Left ventricle myocardium inferior (tissue), 1 donor: ENCODE data around the gene TPR. TPM values are rescaled to one million over a fixed set of nuclear protein-coding genes. Genes with fewer than 3 reads are reported as not detected.

ENCODE experiments used
- DNase-seq: peaks from one replicate; pipeline ENCODE4 v3.0.0-alpha.2; 2020
- H3K27ac ChIP-seq: fragments of 200-600 bp; replicated peaks from 2 replicates; pipeline ENCODE4 v1.8.0; 2021
- H3K27me3 ChIP-seq: fragments of 200-600 bp; 2 replicates; pipeline ENCODE4 v1.8.0; 2021; ENCODE audit warnings: low read depth
- H3K36me3 ChIP-seq: fragments of 200-600 bp; 2 replicates; pipeline ENCODE4 v1.8.0; 2021
- H3K4me1 ChIP-seq: fragments of 200-600 bp; 2 replicates; pipeline ENCODE4 v1.8.0; 2021
- H3K4me3 ChIP-seq: fragments of 200-600 bp; 2 replicates; pipeline ENCODE4 v1.8.0; 2021; ENCODE audit warnings: mild to moderate bottlenecking, moderate library complexity
- H3K9me3 ChIP-seq: fragments of 200-600 bp; replicated peaks from 2 replicates; pipeline ENCODE4 v1.8.0; 2021
- intact Hi-C: fragments of 100-400 bp; cut with micrococcal nuclease; formaldehyde crosslinking; loops from one replicate; pipeline ENCODE4 v1.11.0; 2022
- total RNA-seq: library from RNA; stranded (reverse); fragmentation: NEBNext Ultra II Directional; extraction: Animal tissue kit (Norgen Biotek cat#: 25700); gene quantifications from one replicate; pipeline ENCODE4 v1.2.1, GENCODE V29; 2021
- TF ChIP-seq, protein P1 (sequence below): fragments of 200-600 bp; IDR thresholded peaks from 2 replicates; pipeline ENCODE4 v1.8.0; 2021; ENCODE audit warnings: antibody characterized with exemption, mild to moderate bottlenecking, borderline replicate concordance
- donor health status: DM: no; HTN: yes; CAD: no; lungs with severe emphysema.

TPR gene
- total RNA-seq, 1 donor from 2014 or later = 49.8 TPM

DNA sequence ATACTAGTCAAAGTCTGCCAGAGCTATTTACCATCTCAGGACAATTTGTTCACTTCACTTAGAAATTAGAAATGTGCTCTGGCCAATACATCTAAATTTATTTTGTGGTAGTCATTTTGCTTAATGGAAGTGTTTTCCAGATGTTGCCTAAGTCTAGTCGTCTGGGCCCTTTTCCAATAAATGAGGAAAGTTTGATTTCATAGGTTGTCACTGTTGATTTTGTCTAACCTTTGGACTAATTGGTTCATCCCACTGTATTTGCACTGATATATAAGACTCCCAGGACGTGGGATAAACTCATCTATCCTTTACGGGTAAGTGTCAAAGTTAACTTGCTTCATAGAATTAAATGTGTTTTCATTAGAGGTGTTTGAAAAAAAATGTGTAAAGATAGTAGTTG, 79.1 kb downstream of the TPR start, which contains the start of gene PRG4:
PRG4 (plus strand) TSS at position 300 of the 400 bp plus-strand sequence.
- TF ChIP-seq, protein P1, sequence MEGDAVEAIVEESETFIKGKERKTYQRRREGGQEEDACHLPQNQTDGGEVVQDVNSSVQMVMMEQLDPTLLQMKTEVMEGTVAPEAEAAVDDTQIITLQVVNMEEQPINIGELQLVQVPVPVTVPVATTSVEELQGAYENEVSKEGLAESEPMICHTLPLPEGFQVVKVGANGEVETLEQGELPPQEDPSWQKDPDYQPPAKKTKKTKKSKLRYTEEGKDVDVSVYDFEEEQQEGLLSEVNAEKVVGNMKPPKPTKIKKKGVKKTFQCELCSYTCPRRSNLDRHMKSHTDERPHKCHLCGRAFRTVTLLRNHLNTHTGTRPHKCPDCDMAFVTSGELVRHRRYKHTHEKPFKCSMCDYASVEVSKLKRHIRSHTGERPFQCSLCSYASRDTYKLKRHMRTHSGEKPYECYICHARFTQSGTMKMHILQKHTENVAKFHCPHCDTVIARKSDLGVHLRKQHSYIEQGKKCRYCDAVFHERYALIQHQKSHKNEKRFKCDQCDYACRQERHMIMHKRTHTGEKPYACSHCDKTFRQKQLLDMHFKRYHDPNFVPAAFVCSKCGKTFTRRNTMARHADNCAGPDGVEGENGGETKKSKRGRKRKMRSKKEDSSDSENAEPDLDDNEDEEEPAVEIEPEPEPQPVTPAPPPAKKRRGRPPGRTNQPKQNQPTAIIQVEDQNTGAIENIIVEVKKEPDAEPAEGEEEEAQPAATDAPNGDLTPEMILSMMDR = no peak
- no peaks in the 10 kb centered on the region for H3K36me3 ChIP-seq
- no peak within 1 kb of the TSS for H3K4me3 ChIP-seq
- no peaks in the 10 kb centered on the region for H3K4me1 ChIP-seq
- no peaks in the 10 kb centered on the region for H3K9me3 ChIP-seq
- intact Hi-C loops = no loop called here
- H3K27me3 ChIP-seq = no peaks in the 10 kb centered on the region
- DNase-seq = no peak
- no peak within 1 kb of the TSS for H3K27ac ChIP-seq

DNA sequence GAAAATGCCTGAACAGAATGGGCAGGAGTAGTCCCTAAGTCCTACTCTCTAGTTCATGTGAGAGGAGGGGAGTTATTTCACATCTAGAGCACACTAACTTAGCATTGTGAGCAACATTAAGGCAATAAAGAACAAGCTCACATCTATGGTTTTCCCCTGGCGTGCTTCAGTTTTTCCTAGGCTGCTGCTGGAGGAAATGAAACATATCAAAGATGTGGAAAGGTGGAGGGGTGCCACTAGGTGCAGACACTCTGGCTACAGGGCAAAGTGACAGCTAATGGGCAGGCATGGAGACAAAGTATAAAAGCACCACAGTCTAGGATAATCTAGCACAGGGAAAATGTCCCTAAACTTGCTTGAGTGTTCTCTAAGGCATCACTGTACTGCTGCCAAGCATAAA, 82.2 kb downstream of the TPR start:
- TF ChIP-seq, protein P1 = no peak
- no peaks in the 10 kb centered on the region for H3K9me3 ChIP-seq
- no peaks in the 10 kb centered on the region for H3K36me3 ChIP-seq
- no peak for DNase-seq
- no peak overlapping the region for H3K27ac ChIP-seq
- peaks cover 5% of the 10 kb centered on the region for H3K27me3 ChIP-seq
- intact Hi-C loops = no loop called here
- H3K4me3 ChIP-seq = no peak overlapping the region
- no peaks in the 10 kb centered on the region for H3K4me1 ChIP-seq

DNA sequence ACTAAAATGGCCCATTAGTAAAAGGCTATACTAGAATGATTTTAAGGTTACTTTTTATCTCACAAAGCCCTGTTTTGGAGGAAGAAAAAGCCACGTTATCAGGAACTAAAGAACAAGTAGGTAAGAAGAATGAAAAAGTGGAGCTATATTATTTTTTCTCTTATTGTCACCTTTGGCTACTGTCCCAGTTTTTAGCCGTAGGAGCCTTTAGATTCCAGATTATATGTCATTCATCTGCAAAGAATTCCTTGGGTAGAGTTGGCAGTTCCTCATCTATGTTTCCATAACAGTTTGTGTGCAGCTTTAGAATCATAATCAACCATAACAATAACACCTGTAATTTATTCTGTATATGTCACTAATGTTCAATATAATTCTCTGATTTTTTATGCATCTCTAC, 83.8 kb downstream of the TPR start:
- Histone ChIP-seq H3K4me1 (no peaks in the 10 kb centered on the region), H3K4me3 (no peak overlapping the region), H3K27me3 (peaks cover 5% of the 10 kb centered on the region), H3K9me3 (no peaks in the 10 kb centered on the region), H3K27ac (no peak overlapping the region), H3K36me3 (no peaks in the 10 kb centered on the region)
- TF ChIP-seq, protein P1 = no peak
- intact Hi-C loops = no loop called here
- DNase-seq = no peak

DNA sequence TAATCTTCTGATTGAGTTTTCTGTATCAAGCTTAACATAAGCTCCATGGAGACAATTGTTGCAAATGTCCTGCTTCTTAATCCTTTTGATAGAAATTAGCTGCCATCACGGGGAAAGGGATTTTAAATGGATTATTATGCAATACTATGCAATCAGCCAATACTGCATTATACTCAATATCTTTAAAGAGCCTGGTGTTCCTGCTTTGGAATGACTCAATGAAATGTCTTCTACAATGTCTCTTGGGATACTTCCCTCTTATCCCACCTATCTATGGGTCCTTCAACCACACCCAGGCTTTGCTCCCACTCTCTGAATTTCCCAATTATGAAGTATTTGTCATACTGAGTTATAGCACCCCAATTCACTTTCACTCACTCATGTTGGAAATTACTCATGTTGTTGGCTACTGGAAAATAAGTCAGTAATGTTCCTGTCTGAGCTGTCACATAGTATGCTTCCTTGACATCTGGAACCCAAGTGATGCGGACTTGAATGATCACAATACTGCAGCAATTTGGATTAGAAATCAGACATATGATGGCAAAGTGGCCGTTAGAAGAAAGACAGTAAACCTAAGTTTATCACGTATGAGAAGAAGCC, 85.0 kb downstream of the TPR start:
- H3K27ac ChIP-seq = no peak overlapping the region
- no peak for DNase-seq
- H3K27me3 ChIP-seq = peaks cover 14% of the 10 kb centered on the region
- no peaks in the 10 kb centered on the region for H3K4me1 ChIP-seq
- intact Hi-C loops = no loop called here
- H3K9me3 ChIP-seq = no peaks in the 10 kb centered on the region
- TF ChIP-seq, protein P1 = no peak
- H3K36me3 ChIP-seq = no peaks in the 10 kb centered on the region
- H3K4me3 ChIP-seq = no peak overlapping the region

DNA sequence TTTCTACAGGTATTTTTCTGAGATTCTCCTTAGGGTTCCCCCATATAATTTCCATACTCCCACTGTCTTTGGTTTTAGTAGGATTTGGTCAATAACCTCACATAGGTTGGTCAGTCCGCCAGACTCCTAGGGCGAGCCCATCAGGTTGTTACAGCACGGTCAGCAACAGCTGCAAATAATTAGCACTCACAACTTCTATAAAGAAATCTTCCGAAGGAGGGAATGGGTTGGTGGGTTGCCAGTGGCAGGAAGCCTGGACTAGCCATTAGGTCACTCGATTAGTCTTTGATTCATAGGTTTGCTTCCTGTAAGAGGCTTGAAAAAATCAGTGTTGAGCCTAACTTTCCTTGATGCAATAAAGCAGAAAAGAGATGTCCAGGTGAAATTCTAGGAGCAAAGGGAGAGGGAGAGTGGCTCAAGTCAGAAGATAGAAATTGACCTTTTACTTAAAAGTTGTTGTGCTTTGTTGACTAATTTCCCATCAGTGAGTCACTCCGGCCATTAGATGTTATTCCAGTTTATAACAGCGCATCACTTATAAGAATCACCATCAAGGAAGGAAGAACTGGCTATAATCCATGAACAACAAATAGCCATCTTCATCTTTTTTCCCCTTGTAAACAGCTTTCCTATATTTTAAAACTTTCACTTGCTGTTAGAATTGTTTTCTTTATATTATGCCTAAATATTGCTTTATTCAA, 88.3 kb downstream of the TPR start:
- H3K9me3 ChIP-seq = no peaks in the 10 kb centered on the region
- H3K36me3 ChIP-seq = no peaks in the 10 kb centered on the region
- H3K27me3 ChIP-seq = peaks cover 20% of the 10 kb centered on the region
- intact Hi-C loops = no loop called here
- DNase-seq = no peak
- no peak overlapping the region for H3K27ac ChIP-seq
- H3K4me1 ChIP-seq = no peaks in the 10 kb centered on the region
- H3K4me3 ChIP-seq = no peak overlapping the region
- TF ChIP-seq, protein P1 = no peak
